Coronary artery (tissue), 2 donors: ENCODE measurements around the gene SMYD1.

Experiments
- DNase-seq: peaks from one replicate; pipeline ENCODE4 v3.0.0-alpha.2; 2017; ENCODE audit warnings: low spot score
- H3K27ac ChIP-seq, 2 donors: fragments of 200-600 bp; sonication (generic); one replicate each; pipeline ENCODE4 v1.5.1; 2016 to 2019
- H3K4me3 ChIP-seq: fragments of 200-600 bp; sonication (generic); 2 replicates; pipeline ENCODE4 v1.5.1; 2016; ENCODE audit warnings: mild to moderate bottlenecking, moderate library complexity
- CTCF ChIP-seq: fragments of 200-600 bp; sonication (generic); IDR thresholded peaks from one replicate; pipeline ENCODE4 v1.5.1; 2019; ENCODE audit warnings: antibody characterized with exemption

The SMYD1 gene

GRCh38 chr2:88131201-88131998 lies 63.8 kb downstream of the SMYD1 start:
- no peak for DNase-seq
- no peak for TF ChIP-seq CTCF
- H3K27ac ChIP-seq = no peak overlapping the region
- no peak overlapping the region for H3K4me3 ChIP-seq

GRCh38 chr2:88131999-88132368 lies 64.4 kb downstream of the SMYD1 start:
- Histone ChIP-seq H3K4me3 (no peak overlapping the region), H3K27ac (no peak overlapping the region)
- no peak for DNase-seq
- TF ChIP-seq CTCF = no peak

GRCh38 chr2:88133875-88134274 lies 66.2 kb downstream of the SMYD1 start:
- Histone ChIP-seq H3K27ac (no peak overlapping the region), H3K4me3 (no peak overlapping the region)
- TF ChIP-seq CTCF = no peak
- DNase-seq = no peak

GRCh38 chr2:88136817-88137216 lies 69.2 kb downstream of the SMYD1 start:
- no peak overlapping the region for H3K4me3 ChIP-seq
- no peak overlapping the region for H3K27ac ChIP-seq
- TF ChIP-seq CTCF = no peak
- no peak for DNase-seq

- DNase-seq = no peak
- Histone ChIP-seq H3K4me3 (no peak overlapping the region), H3K27ac (no peak overlapping the region)
- TF ChIP-seq CTCF = no peak
Measured at GRCh38 chr2:88137833-88138232, 70.2 kb downstream of the SMYD1 start.

GRCh38 chr2:88139203-88139702 lies 71.6 kb downstream of the SMYD1 start:
- no peak overlapping the region for H3K4me3 ChIP-seq
- no peak for DNase-seq
- no peak for TF ChIP-seq CTCF
- no peak overlapping the region for H3K27ac ChIP-seq

GRCh38 chr2:88139804-88140203 lies 72.2 kb downstream of the SMYD1 start:
- TF ChIP-seq CTCF = no peak

More at GRCh38 chr2:88139804-88140203, 72.2 kb downstream of the SMYD1 start:
- no peak overlapping the region for H3K4me3 ChIP-seq
- no peak for DNase-seq
- no peak overlapping the region for H3K27ac ChIP-seq
